Bone marrow (tissue), 2 donors: ENCODE results near the gene ANKRD13B.
A peak's percentile ranks its signal among the peaks of the same experiment; 100 is the strongest.

Source experiments
- DNase-seq, 2 donors: peaks; one replicate each; lab custom pipeline; 2025; lab: John Stamatoyannopoulos, UW

Gene ANKRD13B

GRCh38 chr17:29568331-29569244 is 24.3 kb upstream of the ANKRD13B start, which contains the start of gene TP53I13:
Gene TP53I13, plus strand, starts transcription at chr17:29568701. Its CDS starts 58 bp downstream, at chr17:29568759.
- DNase-seq, result peak; percentile 61 to 70

DNA sequence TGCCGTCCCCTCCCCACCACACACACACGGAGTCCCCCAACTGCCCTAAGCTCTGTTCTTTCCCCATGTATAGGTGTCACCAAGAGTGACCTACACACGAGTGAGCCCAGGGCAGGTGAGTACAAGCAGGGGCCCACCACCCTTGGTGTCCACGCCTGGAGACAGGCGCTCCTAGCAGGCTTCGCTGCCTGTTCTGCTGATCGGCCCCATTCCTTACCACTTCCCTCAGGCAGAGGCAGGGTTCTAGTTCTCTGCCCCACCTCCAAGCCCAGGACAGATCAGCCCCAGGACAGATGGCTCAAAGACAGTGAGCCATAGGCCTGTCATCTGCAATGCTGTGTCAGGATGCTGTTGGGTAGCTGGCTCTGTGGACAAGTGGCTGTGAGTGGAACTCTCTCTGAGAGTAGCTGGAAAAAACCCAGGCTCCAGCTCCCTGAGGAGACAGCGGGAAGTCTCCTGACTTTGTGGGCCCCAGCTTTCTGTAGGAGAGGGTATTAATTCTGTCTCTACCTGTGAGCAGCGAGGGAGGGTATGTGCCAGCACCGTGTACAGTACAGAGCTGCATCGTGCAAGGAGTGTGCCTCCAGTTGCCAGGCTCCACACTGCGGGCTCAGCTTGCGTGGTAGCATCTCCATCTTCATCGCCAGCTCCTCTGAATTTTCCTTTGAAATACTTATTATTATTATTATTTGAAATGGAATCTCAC is 23.5 kb upstream of the ANKRD13B start:
- DNase-seq, result no peak

GRCh38 chr17:29570521-29570920 is 22.4 kb upstream of the ANKRD13B start:
- no peak for DNase-seq

DNA sequence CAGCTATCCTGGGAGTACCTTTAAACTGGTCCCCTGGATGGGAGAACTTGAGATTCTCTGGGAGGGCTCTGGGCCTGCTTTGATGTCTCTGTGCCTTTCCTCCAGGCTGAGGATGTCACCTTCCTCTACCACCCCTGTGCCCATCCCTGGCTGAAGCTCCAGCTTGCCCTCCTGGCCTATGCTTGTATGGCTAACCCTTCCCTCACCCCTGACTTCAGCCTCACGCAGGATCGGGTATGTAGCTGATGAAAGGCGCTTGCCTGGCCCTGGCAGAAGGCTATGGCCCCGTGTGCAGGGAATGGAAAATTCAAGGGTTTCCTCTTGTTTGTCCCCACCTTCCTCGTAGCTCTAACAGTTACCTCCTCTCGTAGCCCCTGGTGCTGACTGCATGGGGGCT is 21.4 kb upstream of the ANKRD13B start:
- DNase-seq, result no peak

DNA sequence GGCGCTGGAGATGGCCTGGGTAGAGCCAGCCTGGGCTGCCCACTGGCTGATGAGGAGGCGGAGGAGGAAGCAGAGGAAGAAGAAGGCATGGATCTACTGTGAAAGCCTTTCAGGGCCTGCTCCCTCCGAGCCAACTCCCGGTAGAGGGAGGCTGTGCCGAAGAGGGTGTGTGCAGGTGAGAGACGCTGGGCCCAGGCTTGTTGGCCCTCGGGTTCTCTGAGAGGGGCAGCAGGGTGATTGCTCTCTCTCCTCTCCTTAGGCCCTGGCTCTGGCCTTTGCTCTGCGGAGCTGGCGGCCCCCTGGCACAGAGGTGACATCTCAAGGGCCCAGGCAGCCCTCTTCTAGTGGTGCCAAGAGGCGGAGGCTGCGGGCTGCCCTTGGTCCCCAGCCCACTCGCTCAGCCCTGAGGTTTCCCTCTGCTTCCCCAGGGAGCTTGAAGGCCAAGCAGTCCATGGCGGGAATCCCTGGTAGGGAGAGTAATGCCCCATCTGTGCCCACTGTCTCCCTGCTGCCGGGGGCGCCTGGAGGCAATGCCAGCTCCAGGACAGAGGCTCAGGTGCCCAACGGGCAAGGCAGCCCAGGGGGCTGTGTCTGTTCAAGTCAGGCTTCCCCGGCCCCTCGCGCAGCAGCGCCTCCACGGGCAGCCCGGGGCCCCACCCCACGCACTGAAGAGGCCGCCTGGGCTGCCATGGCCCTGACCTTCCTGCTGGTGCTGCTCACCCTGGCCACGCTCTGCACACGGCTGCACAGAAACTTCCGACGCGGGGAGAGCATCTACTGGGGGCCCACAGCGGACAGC is 20.9 kb upstream of the ANKRD13B start:
- DNase-seq, result no peak

DNA sequence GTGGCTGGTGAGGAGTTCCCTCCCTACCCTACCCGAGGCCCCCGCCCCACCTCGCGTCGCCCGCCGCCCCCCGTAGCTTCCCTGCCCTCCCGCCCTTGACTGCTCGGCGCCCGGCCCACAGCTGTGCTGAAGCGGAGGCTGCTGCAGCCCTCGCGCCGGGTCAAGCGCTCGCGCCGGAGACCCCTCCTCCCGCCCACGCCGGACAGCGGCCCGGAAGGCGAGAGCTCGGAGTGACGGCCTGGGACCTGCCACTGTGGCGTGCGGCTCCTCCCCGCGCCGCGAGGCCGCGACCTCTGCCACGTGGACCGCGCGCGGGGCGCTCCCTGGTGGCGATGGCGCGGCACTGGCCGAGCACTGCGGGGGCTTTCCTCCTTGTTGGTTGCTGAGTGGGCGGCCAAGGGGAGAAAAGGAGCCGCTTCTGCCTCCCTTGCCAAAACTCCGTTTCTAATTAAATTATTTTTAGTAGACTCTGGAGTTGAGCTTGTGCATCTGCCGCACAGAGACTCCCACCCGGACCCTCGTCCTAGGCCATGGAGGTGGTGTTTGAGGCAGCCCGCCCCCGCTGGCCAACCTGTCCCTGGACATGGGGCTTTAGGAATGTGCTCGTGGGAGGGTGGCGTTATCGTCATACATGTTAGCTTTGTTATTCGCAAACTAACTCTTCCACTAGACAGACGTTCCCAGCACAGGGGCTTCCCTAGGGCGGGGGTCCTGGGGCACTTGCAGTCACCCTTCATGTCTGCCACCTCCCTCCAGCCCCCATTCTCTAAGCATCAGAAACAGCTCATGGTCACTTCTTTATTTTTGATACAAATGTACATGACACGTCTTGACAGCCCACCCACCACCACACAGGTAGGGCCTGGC is 20.0 kb upstream of the ANKRD13B start:
- no peak for DNase-seq

GRCh38 chr17:29573558-29573869 is 19.4 kb upstream of the ANKRD13B start:
- DNase-seq, result no peak

DNA sequence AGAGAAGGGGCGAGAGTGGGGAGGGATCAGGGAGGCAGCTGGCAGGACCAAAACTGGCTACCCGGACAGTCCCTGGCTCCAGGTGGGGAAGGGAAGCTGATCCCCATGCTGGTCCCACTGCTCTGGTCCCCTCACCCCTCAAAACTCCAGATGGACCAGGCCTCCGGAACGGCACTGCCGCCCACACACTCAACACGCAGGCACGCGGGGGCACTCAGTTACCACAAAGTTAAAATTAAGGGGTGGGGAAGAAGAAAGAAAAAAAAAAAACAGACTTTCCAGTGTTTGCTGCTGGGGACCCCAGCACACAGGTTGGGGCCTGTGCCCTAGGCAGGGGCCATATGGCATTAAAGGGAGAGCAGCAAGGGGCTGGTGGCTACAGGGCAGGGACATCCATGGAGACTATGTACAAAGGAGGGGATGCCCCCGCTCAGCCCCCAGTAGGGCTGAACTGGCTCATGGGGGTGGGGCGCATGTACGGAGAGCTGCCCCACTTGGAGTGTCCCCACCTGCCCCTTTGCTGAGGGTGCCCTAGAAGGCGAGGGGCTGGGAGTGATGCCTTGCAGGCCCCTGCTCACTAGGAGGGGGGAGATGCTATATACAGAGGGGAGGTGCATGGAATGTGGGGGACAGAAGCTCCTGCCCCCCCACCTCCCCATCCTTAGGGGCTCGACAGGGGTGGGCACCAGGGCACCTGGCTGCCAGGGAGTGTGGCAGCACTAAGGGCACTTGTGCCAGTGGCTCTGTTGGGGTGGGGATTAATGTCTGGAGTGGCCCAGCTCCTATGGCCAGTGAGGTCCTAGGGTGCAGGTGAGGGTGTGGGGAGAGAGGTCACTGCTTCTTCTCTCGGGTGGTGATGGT is 18.8 kb upstream of the ANKRD13B start:
- no peak for DNase-seq

DNA sequence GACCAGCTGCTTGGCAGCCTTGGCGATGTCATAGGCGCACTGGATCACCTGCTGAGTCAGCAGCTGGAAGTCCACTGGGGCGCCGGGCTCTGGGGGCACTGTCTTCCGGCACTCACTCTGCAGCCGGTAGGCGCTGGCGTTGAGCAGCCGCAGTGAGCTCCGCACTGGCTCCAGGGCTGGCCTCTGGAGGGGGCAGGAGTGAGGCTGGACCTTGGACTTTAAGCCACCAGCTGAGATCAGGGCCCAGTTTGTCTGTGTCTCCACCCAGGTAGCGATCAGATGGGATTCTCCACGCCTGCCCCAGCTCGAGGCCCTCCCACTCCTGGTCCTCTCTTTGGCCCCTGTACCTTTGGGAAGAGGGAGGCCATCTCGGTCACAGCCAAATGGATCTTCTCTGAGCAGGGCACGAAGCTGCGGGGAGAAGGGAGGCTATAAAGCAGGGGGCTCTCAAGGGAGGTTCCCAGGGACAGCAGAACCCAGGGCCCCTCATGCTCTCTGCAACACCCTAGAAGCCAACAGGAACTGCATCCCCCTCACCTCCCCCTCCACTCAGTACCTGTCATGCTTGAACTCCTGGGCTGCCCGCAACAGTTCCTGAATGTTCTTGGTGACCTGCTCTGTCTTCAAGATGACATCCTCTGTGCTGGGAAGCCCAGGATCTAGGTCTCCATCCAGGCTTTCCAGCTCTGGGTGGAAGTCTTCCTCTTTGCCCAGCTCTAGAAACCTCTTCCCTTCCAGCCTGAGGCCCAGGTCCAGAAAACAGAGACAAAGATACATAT is 18.0 kb upstream of the ANKRD13B start:
- no peak for DNase-seq

- DNase-seq, result no peak
Observed at GRCh38 chr17:29575511-29576213, 17.3 kb upstream of the ANKRD13B start.

- no peak for DNase-seq
Observed at GRCh38 chr17:29576214-29577000, 16.5 kb upstream of the ANKRD13B start.

GRCh38 chr17:29577001-29577370 is 15.9 kb upstream of the ANKRD13B start:
- DNase-seq, result no peak

DNA sequence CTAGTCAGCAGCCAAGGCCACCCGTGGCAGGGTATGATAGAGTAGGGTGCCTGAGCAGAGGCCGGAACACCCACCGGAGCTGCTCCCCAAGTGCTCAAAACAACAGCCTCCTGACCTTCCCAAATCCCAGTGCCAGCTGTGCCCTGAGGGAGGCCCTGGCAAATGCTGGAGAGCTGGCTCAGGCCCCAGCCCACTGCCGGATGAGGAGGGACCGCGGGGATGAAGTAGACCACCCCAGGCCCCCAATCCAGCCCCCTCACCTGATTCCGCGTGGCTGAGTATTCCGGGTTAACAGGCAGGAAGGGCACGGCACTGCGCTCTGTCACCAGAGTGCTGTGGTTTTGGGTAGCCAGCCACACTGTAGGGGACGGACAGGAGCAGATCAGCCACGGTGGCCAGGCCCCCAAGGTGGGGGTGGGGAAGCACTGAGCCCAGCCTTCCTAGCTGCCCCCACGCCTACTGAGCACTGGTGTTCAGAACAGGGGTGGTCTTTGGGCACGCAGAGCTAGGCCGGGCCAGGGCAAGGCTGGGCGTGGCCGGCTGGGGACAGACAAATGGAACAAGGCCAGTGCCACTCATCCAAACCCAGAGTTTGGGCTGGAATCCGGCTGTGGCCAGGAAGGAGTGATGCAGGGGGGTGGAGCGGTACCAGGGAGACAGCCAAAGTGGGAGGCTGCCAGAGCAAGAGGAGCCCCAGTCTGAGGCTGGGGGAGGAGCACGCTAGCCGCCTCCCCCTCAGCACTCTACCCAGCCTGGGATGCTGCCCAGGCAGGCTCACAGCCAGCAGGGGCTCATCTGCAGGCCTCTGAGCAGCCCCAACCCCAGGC is 15.3 kb upstream of the ANKRD13B start:
- DNase-seq, result no peak

- no peak for DNase-seq
Observed at GRCh38 chr17:29578626-29579485, 14.1 kb upstream of the ANKRD13B start.

DNA sequence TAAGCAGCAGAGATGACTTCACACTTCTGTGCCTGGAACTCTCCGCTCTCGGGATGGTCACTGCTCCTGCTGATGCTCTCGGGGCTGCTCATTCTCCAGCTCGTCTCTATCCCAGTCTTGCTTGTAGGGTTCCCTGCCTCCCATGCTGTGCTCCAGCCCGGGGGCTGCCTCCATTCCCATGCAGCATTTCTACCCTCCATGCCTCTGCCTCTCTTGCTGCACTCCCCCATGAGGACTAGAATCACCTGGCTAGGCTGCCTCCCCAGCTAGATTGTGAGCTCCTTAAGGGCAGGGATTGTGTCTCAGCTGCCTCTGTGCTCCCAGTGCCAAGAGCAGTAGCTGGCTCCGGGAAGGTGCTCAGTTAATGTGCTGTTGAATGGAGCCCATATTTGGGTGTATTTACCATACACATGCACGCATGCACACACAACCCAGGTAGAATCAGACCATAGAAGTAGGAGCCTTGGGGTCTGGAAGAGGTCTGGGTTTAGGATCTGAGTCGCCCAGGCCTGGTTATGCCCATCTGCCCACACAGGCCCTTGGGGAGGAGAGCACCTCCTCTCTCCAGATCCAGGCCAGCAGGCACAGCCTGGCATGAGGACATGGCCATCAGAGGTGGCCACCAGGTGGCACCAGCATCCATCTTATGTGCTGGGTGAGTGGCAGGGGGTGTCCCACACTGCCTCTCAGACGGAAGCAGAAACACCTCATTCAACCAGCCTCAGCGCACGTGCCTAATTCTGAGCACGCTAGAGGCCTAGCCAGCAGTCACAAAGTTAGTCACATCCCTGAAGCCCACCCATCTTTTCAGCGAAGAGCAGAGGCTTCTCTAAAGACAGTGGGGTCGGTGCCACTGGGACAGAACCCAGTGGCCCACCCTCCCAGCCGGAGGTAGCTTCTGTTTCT is 12.8 kb upstream of the ANKRD13B start:
- peak; percentile 63 to 76 for DNase-seq
